Small intestine (tissue), 7 donors: Measurements from ENCODE around the gene NCAM1. TPM values are rescaled to one million over a fixed set of nuclear protein-coding genes. Genes with fewer than 3 reads are reported as not detected.

Source experiments
- DNase-seq, 2 donors: peaks; one replicate each; pipeline versions ENCODE4 v3.0.0 to v3.0.0-alpha.2; 2013
- FAIRE-seq: peaks from 2 replicates; lab custom pipeline; 2012; peaks lifted over from hg19 to GRCh38; lab: Jason Lieb, UNC
- H3K27ac ChIP-seq, 3 donors: one replicate each; pipeline ENCODE4 v1.5.1; 2013; ENCODE audit warnings: low read length in 2 of 3, mild to moderate bottlenecking in 2 of 3, control low read depth in 1 of 3, inconsistent platforms in 1 of 3, low read depth in 1 of 3, moderate library complexity in 1 of 3
- H3K27me3 ChIP-seq, 3 donors: one replicate each; pipeline ENCODE4 v1.6.1; 2013; ENCODE audit warnings: low read length in 3 of 3, inconsistent platforms in 1 of 3; ENCODE audit not compliant: control insufficient read depth in 3 of 3, insufficient read depth in 3 of 3
- H3K36me3 ChIP-seq, 3 donors: one replicate each; pipeline ENCODE4 v1.6.1; 2013; ENCODE audit warnings: low read length in 3 of 3, inconsistent platforms in 1 of 3, low read depth in 1 of 3, mild to moderate bottlenecking in 1 of 3, moderate library complexity in 1 of 3; ENCODE audit not compliant: control insufficient read depth in 3 of 3, insufficient read depth in 2 of 3
- H3K4me1 ChIP-seq, 3 donors: one replicate each; pipeline ENCODE4 v1.6.1; 2013; ENCODE audit warnings: low read length in 2 of 3, inconsistent platforms in 1 of 3, low read depth in 1 of 3, mild to moderate bottlenecking in 1 of 3, moderate library complexity in 1 of 3; ENCODE audit not compliant: control insufficient read depth in 3 of 3, insufficient read depth in 2 of 3
- H3K4me3 ChIP-seq, 3 donors: one replicate each; pipeline ENCODE4 v1.5.1; 2013; ENCODE audit warnings: low read length in 3 of 3, control low read depth in 1 of 3, inconsistent platforms in 1 of 3, low read depth in 1 of 3, mild to moderate bottlenecking in 1 of 3, moderate library complexity in 1 of 3
- H3K9me3 ChIP-seq, 2 donors: one replicate each; pipeline ENCODE4 v1.6.1; 2013; ENCODE audit warnings: low read depth in 1 of 2, low read length in 1 of 2; ENCODE audit not compliant: control insufficient read depth in 2 of 2, insufficient read depth in 1 of 2
- WGBS, 3 donors: extraction: QIAGEN DNeasy Blood & Tissue Kit; methylation state at CpG; one replicate each; pipeline ENCODE4 v1.1.7; 2013; 5-methylcytosine and 5-hydroxymethylcytosine counted together
- polyA plus RNA-seq, 4 donors: library from polyadenylated mRNA; stranded (reverse) in 3 of 4; unstranded in 1 of 4; fragments of 200-250 nt in 3 of 4; fragments of 120-200 nt in 1 of 4; gene quantifications; one replicate each; pipeline versions ENCODE4 v1.2.1 to v1.2.3, GENCODE V29; 2013
- donor health status: healthy with polysubstance abuse.
- donor health status: control.
- donor health status: control.
- donor health status: Bipolar disorder and iron deficiency.
- donor health status: healthy.

Gene NCAM1
- polyA plus RNA-seq, 4 donors, result 0.67 to 16.2 (median 9.1) TPM

GRCh38 chr11:113317339-113317738 lies 356.1 kb downstream of the NCAM1 start:
- peaks cover 0 to 10% (median 0%) of the 10 kb centered on the region in 3 donors for H3K36me3 ChIP-seq
- WGBS, 3 donors, result 44 to 68% (median 55%) methylated on average over 2 of the region's 2 CpGs
- H3K27ac ChIP-seq, result no peak overlapping the region
- H3K9me3 ChIP-seq, result peaks cover 0 to 7% of the 10 kb centered on the region in 2 donors
- H3K4me3 ChIP-seq, result no peak overlapping the region
- peaks cover 0 to 11% (median 3%) of the 10 kb centered on the region in 3 donors for H3K4me1 ChIP-seq
- FAIRE-seq (no peak), DNase-seq (peak in 1 of 2 donors; percentile 15)
- H3K27me3 ChIP-seq, result no peaks in the 10 kb centered on the region

DNA sequence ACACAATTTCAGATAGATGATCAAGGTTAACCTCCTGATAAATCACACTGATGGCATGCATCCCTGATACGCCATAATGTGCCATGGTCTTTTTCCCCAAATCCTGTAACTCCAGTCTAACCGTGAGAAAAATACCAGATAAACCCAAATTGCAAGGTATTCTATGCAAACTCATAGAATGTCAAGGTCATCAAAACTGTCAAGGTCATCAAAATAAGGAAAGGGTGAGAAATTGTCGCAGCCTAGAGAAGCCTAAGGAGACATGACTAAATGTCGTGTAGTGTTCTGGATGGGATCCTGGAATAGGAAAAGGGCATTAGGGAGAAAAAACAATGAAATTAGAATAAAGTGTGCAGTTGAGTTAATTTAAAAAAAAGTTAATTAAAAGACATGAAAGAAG lies 357.9 kb downstream of the NCAM1 start:
- 94 to 97% (median 97%) methylated on average over 4 of the region's 4 CpGs for WGBS, 3 donors
- Histone ChIP-seq H3K36me3 (peaks cover 0 to 10% (median 0%) of the 10 kb centered on the region in 3 donors), H3K9me3 (peaks cover 0 to 7% of the 10 kb centered on the region in 2 donors), H3K27ac (no peak overlapping the region), H3K4me3 (no peak overlapping the region), H3K4me1 (peaks cover 0 to 6% (median 0%) of the 10 kb centered on the region in 3 donors), H3K27me3 (no peaks in the 10 kb centered on the region)
- FAIRE-seq (no peak), DNase-seq (no peak)

DNA sequence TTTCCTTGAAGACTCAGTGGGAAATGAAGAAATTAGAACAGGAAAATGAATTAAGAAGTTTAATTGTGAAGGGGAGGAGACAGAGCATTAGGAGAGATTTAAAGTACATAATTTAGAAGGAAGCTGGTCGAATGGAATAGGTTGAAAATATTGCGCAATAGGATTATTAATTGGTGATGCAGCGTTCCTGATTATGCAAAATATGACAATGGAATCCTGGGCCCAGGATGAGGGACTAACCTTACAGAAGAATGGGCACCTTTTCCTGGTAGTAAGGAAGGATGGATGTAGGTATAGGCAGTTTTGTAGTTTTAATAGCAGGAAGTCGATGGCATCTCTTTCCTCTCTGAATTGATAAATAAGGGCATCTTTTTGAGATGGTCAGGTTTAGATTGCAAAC lies 360.9 kb downstream of the NCAM1 start:
- Histone ChIP-seq H3K36me3 (peaks cover 0 to 14% (median 3%) of the 10 kb centered on the region in 3 donors), H3K27me3 (no peaks in the 10 kb centered on the region), H3K27ac (no peak overlapping the region), H3K9me3 (peaks cover 0 to 7% of the 10 kb centered on the region in 2 donors), H3K4me3 (no peak overlapping the region), H3K4me1 (no peaks in the 10 kb centered on the region)
- WGBS, 3 donors, result 50 to 72% (median 57%) methylated on average over 4 of the region's 4 CpGs
- no peak for FAIRE-seq
- no peak for DNase-seq

- WGBS, 3 donors, result 92 to 97% (median 96%) methylated on average over 5 of the region's 5 CpGs
- DNase-seq, result no peak
- FAIRE-seq, result no peak
- Histone ChIP-seq H3K4me1 (no peaks in the 10 kb centered on the region), H3K9me3 (peaks cover 0 to 7% of the 10 kb centered on the region in 2 donors), H3K27me3 (no peaks in the 10 kb centered on the region), H3K4me3 (no peak overlapping the region), H3K27ac (no peak overlapping the region), H3K36me3 (peaks cover 3 to 13% (median 3%) of the 10 kb centered on the region in 3 donors)
Observed at GRCh38 chr11:113324250-113324649, 363.0 kb downstream of the NCAM1 start.
